Right atrium auricular region (tissue), 2 donors: ENCODE data around the gene SEMA3A. TPM values are rescaled to one million over a fixed set of nuclear protein-coding genes. Genes with fewer than 3 reads are reported as not detected.

ENCODE experiments used
- DNase-seq: peaks from one replicate; pipeline ENCODE4 v3.0.0-alpha.2; 2019; ENCODE audit warnings: low spot score
- H3K27ac ChIP-seq, 2 donors: fragments of 200-600 bp; sonication (generic); 1 replicate in 1 of 2; 2 replicates in 1 of 2; pipeline ENCODE4 v1.5.1; 2016 to 2019
- H3K27me3 ChIP-seq, 2 donors: fragments of 200-600 bp; sonication (generic); one replicate each; pipeline versions ENCODE4 v1.5.1 to v1.6.0; 2017 to 2019
- H3K36me3 ChIP-seq: fragments of 200-600 bp; sonication (generic); one replicate; pipeline ENCODE4 v1.5.1; 2016
- H3K4me1 ChIP-seq, 2 donors: fragments of 200-600 bp; sonication (generic); one replicate each; pipeline versions ENCODE4 v1.5.1 to v1.6.0; 2017 to 2019
- H3K4me3 ChIP-seq, 2 donors: fragments of 200-600 bp; sonication (generic); 1 replicate in 1 of 2; 2 replicates in 1 of 2; pipeline ENCODE4 v1.5.1; 2017 to 2019; ENCODE audit warnings: mild to moderate bottlenecking in 1 of 2, moderate library complexity in 1 of 2
- H3K9me3 ChIP-seq, 2 donors: fragments of 200-600 bp; sonication (generic); one replicate each; pipeline ENCODE4 v1.5.1; 2019
- CTCF ChIP-seq, 2 donors: fragments of 200-600 bp; sonication (generic); IDR thresholded peaks; one replicate each; pipeline ENCODE4 v1.5.1; 2019; ENCODE audit warnings: antibody characterized with exemption in 2 of 2
- total RNA-seq, 2 donors: library from RNA; depleted of rRNA; stranded (reverse); fragments of >200 nt; gene quantifications; one replicate each; pipeline ENCODE4 v1.1.0, GENCODE V29; 2016

SEMA3A gene
- total RNA-seq, 2 donors from 2014 or later: 3.6 to 6.1 TPM

- Histone ChIP-seq H3K4me3 (no peak overlapping the region), H3K9me3 (no peaks in the 10 kb centered on the region), H3K36me3 (no peaks in the 10 kb centered on the region), H3K27me3 (no peaks in the 10 kb centered on the region), H3K27ac (no peak overlapping the region), H3K4me1 (no peaks in the 10 kb centered on the region)
- DNase-seq: no peak
- TF ChIP-seq CTCF (IDR thresholded peaks at IDR 0.05): no peak
Measured at GRCh38 chr7:83930262-83930661, 264.3 kb downstream of the SEMA3A start.

- H3K27me3 ChIP-seq: no peaks in the 10 kb centered on the region
- H3K27ac ChIP-seq: no peak overlapping the region
- no peaks in the 10 kb centered on the region for H3K9me3 ChIP-seq
- H3K36me3 ChIP-seq: no peaks in the 10 kb centered on the region
- no peak for TF ChIP-seq CTCF (IDR thresholded peaks at IDR 0.05)
- no peak for DNase-seq
- no peak overlapping the region for H3K4me3 ChIP-seq
- H3K4me1 ChIP-seq: no peaks in the 10 kb centered on the region
Measured at GRCh38 chr7:83925860-83926259, 268.7 kb downstream of the SEMA3A start.

- Histone ChIP-seq H3K27me3 (no peaks in the 10 kb centered on the region), H3K27ac (no peak overlapping the region), H3K4me1 (no peaks in the 10 kb centered on the region), H3K36me3 (no peaks in the 10 kb centered on the region), H3K4me3 (no peak overlapping the region), H3K9me3 (no peaks in the 10 kb centered on the region)
- TF ChIP-seq CTCF (IDR thresholded peaks at IDR 0.05): no peak
- DNase-seq: no peak
Measured at GRCh38 chr7:83921941-83922607, 272.5 kb downstream of the SEMA3A start.

GRCh38 chr7:83921271-83921940 is 273.2 kb downstream of the SEMA3A start:
- no peak overlapping the region for H3K27ac ChIP-seq
- TF ChIP-seq CTCF (IDR thresholded peaks at IDR 0.05): no peak
- H3K4me1 ChIP-seq: no peaks in the 10 kb centered on the region
- H3K9me3 ChIP-seq: no peaks in the 10 kb centered on the region
- no peak for DNase-seq
- no peaks in the 10 kb centered on the region for H3K36me3 ChIP-seq
- H3K4me3 ChIP-seq: no peak overlapping the region
- no peaks in the 10 kb centered on the region for H3K27me3 ChIP-seq

GRCh38 chr7:83918142-83918541 is 276.4 kb downstream of the SEMA3A start:
- no peaks in the 10 kb centered on the region for H3K4me1 ChIP-seq
- no peak for TF ChIP-seq CTCF (IDR thresholded peaks at IDR 0.05)
- no peaks in the 10 kb centered on the region for H3K27me3 ChIP-seq

More at GRCh38 chr7:83918142-83918541, 276.4 kb downstream of the SEMA3A start:
- DNase-seq: no peak
- Histone ChIP-seq H3K36me3 (no peaks in the 10 kb centered on the region), H3K4me3 (no peak overlapping the region), H3K27ac (no peak overlapping the region), H3K9me3 (no peaks in the 10 kb centered on the region)
